Activated CD4-positive, alpha-beta T cell treated with anti-CD3 and anti-CD28 coated beads, Interleukin-2, Interleukin-4, amounts not matched to agents 100 ng/mL and 50 ng/mL, durations not matched to agents 16 hours and 8 hours (primary cell): ENCODE data around the gene UBE2A.

ENCODE experiments used
- DNase-seq: peaks from one replicate; pipeline ENCODE4 v3.0.0-alpha.2; 2020; ENCODE audit warnings: low spot score

UBE2A gene

GRCh38 chrX:119574394-119575266, at the start of gene UBE2A:
Gene UBE2A, plus strand, starts transcription at chrX:119574563. Its CDS starts 149 bp downstream, at chrX:119574712.
- peak; percentile 86 for DNase-seq

- DNase-seq, result no peak
Observed at GRCh38 chrX:119529345-119530276, 44.8 kb upstream of the UBE2A start.

GRCh38 chrX:119537487-119537886, 36.9 kb upstream of the UBE2A start:
- no peak for DNase-seq

- DNase-seq, result no peak
Observed at GRCh38 chrX:119539872-119540271, 34.5 kb upstream of the UBE2A start.

- DNase-seq, result no peak
Observed at GRCh38 chrX:119541188-119541587, 33.2 kb upstream of the UBE2A start.

GRCh38 chrX:119549327-119550016, 24.9 kb upstream of the UBE2A start:
- DNase-seq, result no peak

GRCh38 chrX:119552508-119552907, 21.9 kb upstream of the UBE2A start:
- DNase-seq, result no peak

GRCh38 chrX:119565107-119565663, 9.2 kb upstream of the UBE2A start, which contains the start of gene STEEP1:
Gene STEEP1, minus strand, starts transcription at chrX:119565409. Its CDS starts 54 bp downstream, at chrX:119565355.
- peak; percentile 89 for DNase-seq

GRCh38 chrX:119570351-119570835, 4.0 kb upstream of the UBE2A start:
- no peak for DNase-seq

GRCh38 chrX:119573222-119573621, 1.1 kb upstream of the UBE2A start:
- no peak for DNase-seq

GRCh38 chrX:119573840-119574393, 446 bp upstream of the UBE2A start:
- no peak for DNase-seq

- no peak for DNase-seq
Observed at GRCh38 chrX:119579414-119579813, 5.1 kb downstream of the UBE2A start.

- DNase-seq, result peak; percentile 34
Observed at GRCh38 chrX:119583431-119584059, 9.2 kb downstream of the UBE2A start.

GRCh38 chrX:119589810-119590209, 15.4 kb downstream of the UBE2A start:
- DNase-seq, result no peak

GRCh38 chrX:119602701-119603255, 28.4 kb downstream of the UBE2A start:
- DNase-seq, result no peak

- DNase-seq, result no peak
Observed at GRCh38 chrX:119604766-119605463, 30.6 kb downstream of the UBE2A start.

GRCh38 chrX:119605464-119606279, 31.3 kb downstream of the UBE2A start:
- peak; percentile 17 for DNase-seq

- DNase-seq, result peak; percentile 89
Observed at GRCh38 chrX:119606280-119607017, 32.1 kb downstream of the UBE2A start, which contains the start of gene NKRF. Gene NKRF, minus strand, starts transcription at chrX:119606424.
